Astrocyte (in vitro differentiated cells and primary cell): ENCODE data around the gene PTX3. TPM values are rescaled to one million over a fixed set of nuclear protein-coding genes. Genes with fewer than 3 reads are reported as not detected.
A peak's percentile ranks its signal among the peaks of the same experiment; 100 is the strongest.

Experiments
- DNase-seq: peaks from one replicate; pipeline ENCODE4 v3.0.0-alpha.2; 2010; ENCODE audit warnings: low read depth
- FAIRE-seq: peaks from 2 replicates; lab custom pipeline; 2011; peaks lifted over from hg19 to GRCh38; lab: Jason Lieb, UNC
- H2AFZ ChIP-seq: 2 replicates; pipeline ENCODE4 v1.6.0; 2012; ENCODE audit warnings: low read depth, low read length, inconsistent platforms
- H3K27ac ChIP-seq: 2 replicates; pipeline ENCODE4 v1.5.1; 2011; ENCODE audit warnings: low read depth, low read length, inconsistent platforms
- H3K27me3 ChIP-seq: 2 replicates; pipeline ENCODE4 v1.6.0; 2011; ENCODE audit warnings: low read length, inconsistent platforms; ENCODE audit not compliant: insufficient read depth
- H3K36me3 ChIP-seq: 2 replicates; pipeline ENCODE4 v1.5.1; 2011; ENCODE audit warnings: low read length, inconsistent platforms; ENCODE audit not compliant: insufficient read depth
- H3K4me1 ChIP-seq: 2 replicates; pipeline ENCODE4 v1.5.1; 2011; ENCODE audit warnings: low read length, inconsistent platforms; ENCODE audit not compliant: insufficient read depth
- H3K4me2 ChIP-seq: 2 replicates; pipeline ENCODE4 v1.6.0; 2012; ENCODE audit warnings: low read length, inconsistent platforms
- H3K4me3 ChIP-seq: 2 replicates; pipeline ENCODE4 v1.5.1; 2011; ENCODE audit warnings: low read depth, mild to moderate bottlenecking, low read length, inconsistent platforms; ENCODE audit not compliant: insufficient read depth
- H3K79me2 ChIP-seq: 2 replicates; pipeline ENCODE4 v1.6.0; 2012; ENCODE audit warnings: mild to moderate bottlenecking, low read length, inconsistent platforms; ENCODE audit not compliant: insufficient read depth
- H3K9ac ChIP-seq: 2 replicates; pipeline ENCODE4 v1.6.0; 2012; ENCODE audit warnings: mild to moderate bottlenecking, low read length, inconsistent platforms
- H3K9me3 ChIP-seq: 2 replicates; pipeline ENCODE4 v1.5.1; 2012; ENCODE audit warnings: low read depth, mild to moderate bottlenecking, low read length, inconsistent platforms; ENCODE audit not compliant: insufficient read depth
- H4K20me1 ChIP-seq: 2 replicates; pipeline ENCODE4 v1.6.0; 2012; ENCODE audit warnings: low read length, inconsistent platforms; ENCODE audit not compliant: insufficient read depth
- H3K27ac Mint-ChIP-seq: one replicate; pipeline ENCODE4 v1.8.0; 2021; ENCODE audit warnings: mild to moderate bottlenecking, mixed read lengths; ENCODE audit not compliant: unreplicated experiment
- H3K27me3 Mint-ChIP-seq: one replicate; pipeline ENCODE4 v1.8.0; 2021; ENCODE audit warnings: low read depth, mixed read lengths; ENCODE audit not compliant: unreplicated experiment
- H3K36me3 Mint-ChIP-seq: one replicate; pipeline ENCODE4 v1.8.0; 2021; ENCODE audit warnings: low read depth, mixed read lengths; ENCODE audit not compliant: unreplicated experiment
- H3K4me1 Mint-ChIP-seq: one replicate; pipeline ENCODE4 v1.8.0; 2021; ENCODE audit warnings: low read depth, mixed read lengths; ENCODE audit not compliant: unreplicated experiment
- H3K4me3 Mint-ChIP-seq: one replicate; pipeline ENCODE4 v1.8.0; 2021; ENCODE audit warnings: mild to moderate bottlenecking, moderate library complexity, mixed read lengths; ENCODE audit not compliant: unreplicated experiment
- H3K9me3 Mint-ChIP-seq: one replicate; pipeline ENCODE4 v1.8.0; 2021; ENCODE audit warnings: mild to moderate bottlenecking, mixed read lengths; ENCODE audit not compliant: unreplicated experiment
- EZH2 ChIP-seq: IDR thresholded peaks from 2 replicates; pipeline ENCODE4 v1.6.1; 2012; ENCODE audit warnings: mild to moderate bottlenecking, low read length, inconsistent platforms; ENCODE audit not compliant: insufficient read depth
- total RNA-seq: library from RNA; stranded (reverse); gene quantifications from 2 replicates; pipeline ENCODE4 v1.2.1, GENCODE V29; 2021
- TF ChIP-seq, protein P1 (sequence below): IDR thresholded peaks from 2 replicates; pipeline ENCODE4 v1.5.1; 2011; ENCODE audit warnings: low read depth, mild to moderate bottlenecking, inconsistent platforms, low read length, moderate library complexity; ENCODE audit not compliant: insufficient read depth

PTX3 gene
- total RNA-seq, 1 donor from 2014 or later, result 4.7 TPM

DNA sequence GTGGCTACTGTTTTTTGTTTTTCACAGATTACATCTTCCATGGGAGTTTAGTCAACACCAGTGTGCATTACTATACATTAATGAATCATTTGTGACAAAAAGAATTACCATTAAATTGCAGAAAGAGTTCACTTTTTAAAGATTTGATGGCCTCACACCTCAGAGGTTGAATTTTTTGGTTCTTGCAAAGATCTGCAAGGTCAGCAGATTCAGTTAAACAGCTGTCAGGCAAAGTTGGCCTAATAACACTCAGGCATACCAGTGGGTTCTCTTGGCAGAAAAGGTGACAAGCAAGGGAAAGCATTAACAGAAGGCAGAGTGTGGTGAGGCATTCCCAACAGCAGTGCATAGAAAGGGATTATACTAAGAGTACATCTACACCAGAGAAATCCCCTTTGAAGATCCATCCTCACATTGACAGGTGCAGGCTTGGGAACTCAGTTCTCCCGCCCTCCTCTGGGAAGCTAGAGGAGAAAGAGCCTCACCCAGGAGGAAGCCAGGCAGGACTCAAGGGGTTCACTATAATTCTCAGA is 24.3 kb upstream of the PTX3 start:
- Histone ChIP-seq H3K4me1 (peaks cover 4% of the 10 kb centered on the region), H3K9me3 (no peaks in the 10 kb centered on the region), H3K9ac (no peak overlapping the region), H3K27me3 (no peaks in the 10 kb centered on the region), H3K4me2 (no peak overlapping the region), H3K4me3 (no peak overlapping the region), H3K36me3 (peaks cover 16% of the 10 kb centered on the region), H3K79me2 (no peaks in the 10 kb centered on the region), H2AFZ (no peak overlapping the region), H4K20me1 (no peaks in the 10 kb centered on the region), H3K27ac (no peak overlapping the region)
- FAIRE-seq (no peak), DNase-seq (no peak)
- no peak overlapping the region for H3K27ac Mint-ChIP-seq
- H3K9me3 Mint-ChIP-seq, result no peaks in the 10 kb centered on the region
- H3K36me3 Mint-ChIP-seq, result peaks cover 8% of the 10 kb centered on the region
- TF ChIP-seq, protein P1, sequence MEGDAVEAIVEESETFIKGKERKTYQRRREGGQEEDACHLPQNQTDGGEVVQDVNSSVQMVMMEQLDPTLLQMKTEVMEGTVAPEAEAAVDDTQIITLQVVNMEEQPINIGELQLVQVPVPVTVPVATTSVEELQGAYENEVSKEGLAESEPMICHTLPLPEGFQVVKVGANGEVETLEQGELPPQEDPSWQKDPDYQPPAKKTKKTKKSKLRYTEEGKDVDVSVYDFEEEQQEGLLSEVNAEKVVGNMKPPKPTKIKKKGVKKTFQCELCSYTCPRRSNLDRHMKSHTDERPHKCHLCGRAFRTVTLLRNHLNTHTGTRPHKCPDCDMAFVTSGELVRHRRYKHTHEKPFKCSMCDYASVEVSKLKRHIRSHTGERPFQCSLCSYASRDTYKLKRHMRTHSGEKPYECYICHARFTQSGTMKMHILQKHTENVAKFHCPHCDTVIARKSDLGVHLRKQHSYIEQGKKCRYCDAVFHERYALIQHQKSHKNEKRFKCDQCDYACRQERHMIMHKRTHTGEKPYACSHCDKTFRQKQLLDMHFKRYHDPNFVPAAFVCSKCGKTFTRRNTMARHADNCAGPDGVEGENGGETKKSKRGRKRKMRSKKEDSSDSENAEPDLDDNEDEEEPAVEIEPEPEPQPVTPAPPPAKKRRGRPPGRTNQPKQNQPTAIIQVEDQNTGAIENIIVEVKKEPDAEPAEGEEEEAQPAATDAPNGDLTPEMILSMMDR, result no peak
- no peak for TF ChIP-seq EZH2
- H3K4me1 Mint-ChIP-seq, result peaks cover 8% of the 10 kb centered on the region
- H3K27me3 Mint-ChIP-seq, result no peaks in the 10 kb centered on the region
- H3K4me3 Mint-ChIP-seq, result no peak overlapping the region

DNA sequence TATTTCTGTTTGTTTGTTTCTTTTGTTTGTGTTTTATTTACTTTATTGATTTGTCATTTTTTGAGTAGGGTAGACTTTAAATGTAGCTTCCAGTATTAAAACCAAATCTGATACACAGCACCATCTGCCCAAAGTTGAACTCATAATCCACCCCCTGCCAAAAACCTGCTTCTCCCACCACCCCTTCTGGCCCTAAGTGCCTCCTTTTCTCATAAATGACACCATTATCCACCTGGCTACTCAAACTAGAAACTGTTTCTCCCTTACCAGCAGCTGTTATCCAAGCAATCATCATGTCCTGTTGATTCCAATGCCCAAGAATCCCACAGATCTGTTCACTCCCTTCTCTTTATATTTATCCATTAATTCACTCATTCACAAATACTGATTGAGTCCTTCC is 21.8 kb upstream of the PTX3 start:
- FAIRE-seq (no peak), DNase-seq (no peak)
- Mint-ChIP-seq H3K4me3 (no peak overlapping the region), H3K27ac (no peak overlapping the region), H3K36me3 (peaks cover 8% of the 10 kb centered on the region), H3K9me3 (no peaks in the 10 kb centered on the region), H3K27me3 (no peaks in the 10 kb centered on the region), H3K4me1 (peaks cover 18% of the 10 kb centered on the region)
- Histone ChIP-seq H3K9me3 (no peaks in the 10 kb centered on the region), H3K4me3 (no peak overlapping the region), H3K9ac (no peak overlapping the region), H3K4me2 (no peak overlapping the region), H3K36me3 (peaks cover 16% of the 10 kb centered on the region), H2AFZ (no peak overlapping the region), H3K27ac (no peak overlapping the region), H3K79me2 (no peaks in the 10 kb centered on the region), H4K20me1 (no peaks in the 10 kb centered on the region), H3K4me1 (peaks cover 12% of the 10 kb centered on the region), H3K27me3 (no peaks in the 10 kb centered on the region)
- TF ChIP-seq, protein P1, result no peak
- TF ChIP-seq EZH2, result no peak

DNA sequence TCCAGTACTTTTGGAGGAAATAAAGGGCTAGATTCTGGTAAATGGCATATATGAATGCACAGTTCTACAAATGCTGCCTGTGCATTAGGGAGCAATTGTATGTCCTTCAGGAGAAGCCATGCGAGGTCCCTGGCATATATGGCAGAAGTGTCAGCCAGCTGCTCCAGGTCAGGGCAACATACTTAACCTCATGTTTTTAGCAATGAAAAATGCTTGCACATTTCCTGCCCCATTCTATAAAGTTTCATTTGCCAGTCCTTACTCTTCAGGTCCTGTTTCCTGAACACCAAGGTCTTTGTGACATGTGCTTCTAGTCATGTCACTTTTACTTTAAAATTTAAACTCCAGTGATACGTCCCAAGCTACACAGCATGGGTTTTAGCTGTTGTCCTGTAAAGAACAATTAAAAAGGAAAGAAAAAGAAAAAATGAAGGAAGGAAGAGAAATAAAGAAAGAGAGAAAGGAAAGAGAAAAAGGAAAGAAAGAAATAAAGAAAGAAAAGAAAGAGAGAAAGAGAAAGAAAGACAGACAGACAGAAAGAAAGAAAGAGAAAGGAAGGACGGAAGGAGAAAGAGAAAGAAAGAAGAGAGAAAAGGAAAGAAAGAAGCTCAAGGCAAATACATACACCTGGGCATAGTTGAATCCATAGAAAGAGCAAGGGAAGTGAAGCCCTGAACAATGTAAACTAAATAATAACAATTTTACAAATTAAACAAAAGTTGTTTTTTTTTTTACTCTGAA is 20.1 kb upstream of the PTX3 start:
- H3K36me3 ChIP-seq, result peaks cover 13% of the 10 kb centered on the region
- H3K4me3 ChIP-seq, result no peak overlapping the region
- no peaks in the 10 kb centered on the region for H3K9me3 ChIP-seq
- H3K9me3 Mint-ChIP-seq, result no peaks in the 10 kb centered on the region
- H2AFZ ChIP-seq, result no peak overlapping the region
- no peaks in the 10 kb centered on the region for H4K20me1 ChIP-seq
- no peaks in the 10 kb centered on the region for H3K27me3 ChIP-seq
- H3K4me1 Mint-ChIP-seq, result peaks cover 22% of the 10 kb centered on the region
- no peak overlapping the region for H3K9ac ChIP-seq
- no peaks in the 10 kb centered on the region for H3K27me3 Mint-ChIP-seq
- FAIRE-seq (no peak), DNase-seq (no peak)
- H3K4me2 ChIP-seq, result no peak overlapping the region
- no peak overlapping the region for H3K4me3 Mint-ChIP-seq
- TF ChIP-seq, protein P1, result no peak
- no peak for TF ChIP-seq EZH2
- peaks cover 12% of the 10 kb centered on the region for H3K4me1 ChIP-seq
- no peaks in the 10 kb centered on the region for H3K79me2 ChIP-seq
- peak overlapping the region; percentile 5 for H3K27ac Mint-ChIP-seq
- H3K36me3 Mint-ChIP-seq, result peaks cover 8% of the 10 kb centered on the region
- H3K27ac ChIP-seq, result no peak overlapping the region
